A673 (cell line): ENCODE results near the gene YPEL3. TPM values are rescaled to one million over a fixed set of nuclear protein-coding genes. Genes with fewer than 3 reads are reported as not detected.

Source experiments
- BruUV-seq: library from RNA; stranded (reverse); fragments of 400-500 nt; replicated peaks from 2 replicates; lab custom pipeline; 2021; lab: Mats Ljungman, UMichigan
- CTCF ChIA-PET: fragments of 300-600 bp; sonication (Branson Sonifier 250); formaldehyde crosslinking; loops from one replicate; lab custom pipeline; 2022; ENCODE audit warnings: antibody characterized with exemption; lab: Charles Lee
- POLR2A ChIA-PET: fragments of 300-600 bp; sonication (Branson Sonifier 250); formaldehyde crosslinking; loops from one replicate; lab custom pipeline; 2022; ENCODE audit warnings: antibody characterized with exemption; ENCODE audit not compliant: low non-redundant PET; lab: Charles Lee
- DNase-seq: peaks from one replicate; pipeline ENCODE4 v3.0.0-alpha.2; 2015; ENCODE audit warnings: low spot score
- H3K27ac ChIP-seq: fragments of 200-600 bp; sonication (generic); 2 replicates; pipeline ENCODE4 v1.5.1; 2016; ENCODE audit warnings: mixed run types, low read depth, mild to moderate bottlenecking, mixed read lengths, antibody characterized with exemption, low read length; ENCODE audit not compliant: poor library complexity, severe bottlenecking
- H3K27me3 ChIP-seq: fragments of 200-600 bp; sonication (generic); replicated peaks from 2 replicates; pipeline ENCODE4 v1.6.1; 2017; ENCODE audit warnings: mixed run types, low read depth, mild to moderate bottlenecking, mixed read lengths, antibody characterized with exemption, low read length; ENCODE audit not compliant: insufficient read depth, poor library complexity
- H3K36me3 ChIP-seq: fragments of 200-600 bp; sonication (generic); 2 replicates; pipeline ENCODE4 v1.6.1; 2016; ENCODE audit warnings: mixed run types, mild to moderate bottlenecking, mixed read lengths, antibody characterized with exemption, low read length; ENCODE audit not compliant: insufficient read depth, poor library complexity, severe bottlenecking
- H3K4me1 ChIP-seq: fragments of 200-600 bp; sonication (generic); 2 replicates; pipeline ENCODE4 v1.6.1; 2017; ENCODE audit warnings: mixed run types, mild to moderate bottlenecking, mixed read lengths, antibody characterized with exemption, low read length; ENCODE audit not compliant: insufficient read depth, poor library complexity, severe bottlenecking
- H3K4me3 ChIP-seq: fragments of 200-600 bp; sonication (generic); 2 replicates; pipeline ENCODE4 v1.5.1; 2016; ENCODE audit warnings: low read depth, mixed run types, mild to moderate bottlenecking, mixed read lengths, low read length; ENCODE audit not compliant: poor library complexity, severe bottlenecking
- H3K9me3 ChIP-seq: fragments of 200-600 bp; sonication (generic); 2 replicates; pipeline ENCODE4 v1.6.1; 2016; ENCODE audit warnings: mixed run types, low read depth, mild to moderate bottlenecking, mixed read lengths, antibody characterized with exemption, low read length; ENCODE audit not compliant: poor library complexity, severe bottlenecking
- CTCF ChIP-seq: fragments of 300-800, 200-600 bp; sonication (generic); conservative IDR thresholded peaks from 2 replicates; pipeline ENCODE4 v1.5.1; 2017; ENCODE audit warnings: low read depth, mild to moderate bottlenecking, antibody characterized with exemption, low read length, moderate library complexity, mixed read lengths
- EZH2 ChIP-seq: fragments of 200-600 bp; sonication (generic); IDR thresholded peaks from 2 replicates; pipeline ENCODE4 v1.6.1; 2017; ENCODE audit warnings: borderline replicate concordance, low read depth, mild to moderate bottlenecking, mixed read lengths, antibody characterized with exemption, low read length; ENCODE audit not compliant: poor library complexity, severe bottlenecking
- intact Hi-C: fragments of 100-400 bp; cut with micrococcal nuclease; formaldehyde crosslinking; loops from one replicate; pipeline ENCODE4 v1.10.0; 2022; ENCODE audit not compliant: unreplicated experiment
- total RNA-seq: library from RNA; stranded (reverse); gene quantifications from 2 replicates; pipeline ENCODE4 v1.2.3, GENCODE V29; 2021

Gene YPEL3
- total RNA-seq, 1 experiment from 2014 or later: 4.7 TPM

- Histone ChIP-seq H3K36me3 (peaks cover 24% of the 10 kb centered on the region), H3K4me1 (peaks cover 20% of the 10 kb centered on the region), H3K27me3 (no peaks in the 10 kb centered on the region), H3K27ac (peak overlapping the region; percentile 17), H3K4me3 (no peak overlapping the region), H3K9me3 (no peaks in the 10 kb centered on the region)
- intact Hi-C loops: loop anchor here (10.0 kb wide), 1 partner anchor 634 kb away; the partner anchor contains the start of gene SRCAP
- ChIA-PET CTCF (no interaction called here), POLR2A (no interaction called here)
- no peak for DNase-seq
- no TSS peak for BruUV-seq
- no peak for TF ChIP-seq CTCF
- TF ChIP-seq EZH2: no peak
Observed at GRCh38 chr16:30060346-30060745, 35.7 kb downstream of the YPEL3 start.

- H3K27ac ChIP-seq: peak overlapping the region; percentile 49
- intact Hi-C loops: no loop called here
- H3K4me3 ChIP-seq: no peak overlapping the region
- H3K36me3 ChIP-seq: peaks cover 25% of the 10 kb centered on the region
- TF ChIP-seq EZH2 (no peak), CTCF (peak; percentile 52)
- ChIA-PET POLR2A (no interaction called here), CTCF (interaction anchor here (1.2 kb wide), 1 partner anchor 14 kb away, joined by 11 read pairs; no protein-coding TSS in a partner anchor)
- H3K4me1 ChIP-seq: peaks cover 9% of the 10 kb centered on the region
- no peaks in the 10 kb centered on the region for H3K27me3 ChIP-seq
- no peaks in the 10 kb centered on the region for H3K9me3 ChIP-seq
- no peak for DNase-seq
- BruUV-seq: no TSS peak
Observed at GRCh38 chr16:30054959-30055553, 41.0 kb downstream of the YPEL3 start.

- H3K27ac ChIP-seq: no peak overlapping the region
- peaks cover 21% of the 10 kb centered on the region for H3K36me3 ChIP-seq
- POLR2A ChIA-PET: interaction anchor here (0.6 kb wide), 1 partner anchor 583 kb away, joined by 5 read pairs; no protein-coding TSS in a partner anchor
- intact Hi-C loops: no loop called here
- H3K27me3 ChIP-seq: no peaks in the 10 kb centered on the region
- no TSS peak for BruUV-seq
- no peak for DNase-seq
- H3K9me3 ChIP-seq: no peaks in the 10 kb centered on the region
- peak overlapping the region; percentile 85 for H3K4me3 ChIP-seq
- TF ChIP-seq CTCF (no peak), EZH2 (no peak)
- peaks cover 9% of the 10 kb centered on the region for H3K4me1 ChIP-seq
- CTCF ChIA-PET: no interaction called here
Observed at GRCh38 chr16:30054451-30054850, 41.6 kb downstream of the YPEL3 start.
